OCI-LY7 (cell line): ENCODE data around the gene BRD7. TPM values are rescaled to one million over a fixed set of nuclear protein-coding genes. Genes with fewer than 3 reads are reported as not detected.

Experiments
- BruUV-seq: library from RNA; stranded (reverse); fragments of 400-500 nt; replicated peaks from 2 replicates; lab custom pipeline; 2021; lab: Mats Ljungman, UMichigan
- CTCF ChIA-PET: fragments of 300-600 bp; sonication (Branson Sonifier 250); formaldehyde crosslinking; loops from one replicate; lab custom pipeline; 2022; ENCODE audit warnings: antibody characterized with exemption; ENCODE audit not compliant: unreplicated experiment; lab: Charles Lee
- POLR2A ChIA-PET: fragments of 300-600 bp; sonication (Branson Sonifier 250); formaldehyde crosslinking; loops from one replicate; lab custom pipeline; 2022; ENCODE audit warnings: antibody characterized with exemption; lab: Charles Lee
- DNase-seq: peaks from one replicate; pipeline ENCODE4 v3.0.0-alpha.2; 2015; ENCODE audit warnings: low spot score
- H2AFZ ChIP-seq: fragments of 200-600 bp; sonication (generic), shearing (Covaris generic); 2 replicates; pipeline ENCODE4 v1.6.1; 2014; ENCODE audit warnings: mild to moderate bottlenecking, antibody characterized with exemption, low read length, moderate library complexity
- H3K27ac ChIP-seq: fragments of 200-600 bp; sonication (generic); 2 replicates; pipeline ENCODE4 v1.5.1; 2014; ENCODE audit warnings: mixed run types, low read depth, mild to moderate bottlenecking, moderate library complexity, low read length, inconsistent platforms; ENCODE audit not compliant: poor library complexity, severe bottlenecking
- H3K36me3 ChIP-seq: fragments of 200-600 bp; sonication (generic); 2 replicates; pipeline ENCODE4 v1.6.1; 2014; ENCODE audit warnings: mild to moderate bottlenecking, antibody characterized with exemption, low read length, moderate library complexity, mixed read lengths; ENCODE audit not compliant: insufficient read depth
- H3K4me1 ChIP-seq: fragments of 200-600 bp; sonication (generic); 2 replicates; pipeline ENCODE4 v1.5.1; 2014; ENCODE audit warnings: mild to moderate bottlenecking, low read length; ENCODE audit not compliant: insufficient read depth, poor library complexity, severe bottlenecking
- H3K4me2 ChIP-seq: fragments of 200-600 bp; sonication (generic); 2 replicates; pipeline ENCODE4 v1.6.1; 2014; ENCODE audit warnings: mild to moderate bottlenecking, low read length
- H3K4me3 ChIP-seq: fragments of 200-600 bp; sonication (generic); 2 replicates; pipeline ENCODE4 v1.5.1; 2014; ENCODE audit warnings: mild to moderate bottlenecking, low read depth, low read length; ENCODE audit not compliant: poor library complexity, severe bottlenecking
- H3K79me2 ChIP-seq: fragments of 200-600 bp; sonication (generic); 2 replicates; pipeline ENCODE4 v1.6.1; 2016; ENCODE audit warnings: low read depth, mild to moderate bottlenecking, low read length, moderate library complexity, mixed read lengths; ENCODE audit not compliant: insufficient read depth
- H3K9me2 ChIP-seq: fragments of 200-600 bp; sonication (generic); 2 replicates; pipeline ENCODE4 v1.6.1; 2016; ENCODE audit warnings: mild to moderate bottlenecking, low read length, mixed read lengths; ENCODE audit not compliant: insufficient read depth
- H3K9me3 ChIP-seq: fragments of 200-600 bp; sonication (generic); 2 replicates; pipeline ENCODE4 v1.6.1; 2014; ENCODE audit warnings: mild to moderate bottlenecking, mixed run types, low read length, mixed read lengths
- H4K20me1 ChIP-seq: fragments of 200-600 bp; sonication (generic); 2 replicates; pipeline ENCODE4 v1.6.1; 2014; ENCODE audit warnings: mild to moderate bottlenecking, antibody characterized with exemption, low read length, moderate library complexity, mixed read lengths; ENCODE audit not compliant: insufficient read depth
- CTCF ChIP-seq: fragments of 200-600 bp; sonication (generic); conservative IDR thresholded peaks from 2 replicates; pipeline ENCODE4 v1.5.1; 2014; ENCODE audit warnings: mild to moderate bottlenecking, antibody characterized with exemption, low read length, moderate library complexity, mixed read lengths
- EZH2phosphoT487 ChIP-seq: fragments of 200-600 bp; sonication (generic); IDR thresholded peaks from 2 replicates; pipeline ENCODE4 v1.6.1; 2018; ENCODE audit warnings: low read depth, borderline replicate concordance, mild to moderate bottlenecking, mixed run types, antibody characterized with exemption, low read length, moderate library complexity, mixed read lengths
- intact Hi-C: fragments of 100-400 bp; cut with micrococcal nuclease; formaldehyde crosslinking; loops from one replicate; pipeline ENCODE4 v1.10.0; 2022; ENCODE audit not compliant: unreplicated experiment
- total RNA-seq, 2 experiments: library from RNA; depleted of rRNA in 1 of 2; stranded (reverse); fragments of >200 nt in 1 of 2; shearing (Covaris generic) in 1 of 2; gene quantifications; 2 replicates each; pipeline ENCODE4 v1.2.3, GENCODE V29; 2014 to 2022

The BRD7 gene
- total RNA-seq, 2 experiments from 2014 or later, result 78.5 to 105 TPM

GRCh38 chr16:50326835-50327465, 41.8 kb downstream of the BRD7 start:
- Histone ChIP-seq H3K27ac (no peak overlapping the region), H3K4me2 (no peak overlapping the region), H3K4me3 (no peak overlapping the region), H3K9me2 (no peaks in the 10 kb centered on the region), H3K9me3 (no peaks in the 10 kb centered on the region), H3K79me2 (peaks cover 6% of the 10 kb centered on the region; the same call in 1 of the 2 replicates), H3K36me3 (peaks cover 97% of the 10 kb centered on the region), H3K4me1 (peaks cover 6% of the 10 kb centered on the region), H2AFZ (no peak overlapping the region), H4K20me1 (no peaks in the 10 kb centered on the region)
- ChIA-PET POLR2A (interaction anchor here (1.1 to 1.4 kb wide), 5 partner anchors 15 to 68 kb away, joined by 3 to 4 read pairs (median 3); no protein-coding TSS in a partner anchor), CTCF (no interaction called here)
- DNase-seq, result peak; percentile 68
- intact Hi-C loops, result loop anchor here (10.0 kb wide), 2 partner anchors 72 to 252 kb away; no protein-coding TSS in a partner anchor
- TF ChIP-seq CTCF, result peak; percentile 87
- no peak for TF ChIP-seq EZH2phosphoT487
- no TSS peak for BruUV-seq

GRCh38 chr16:50326264-50326663, 42.5 kb downstream of the BRD7 start:
- H3K4me2 ChIP-seq, result no peak overlapping the region
- peaks cover 95% of the 10 kb centered on the region for H3K36me3 ChIP-seq
- H3K79me2 ChIP-seq, result no peaks in the 10 kb centered on the region
- H4K20me1 ChIP-seq, result no peaks in the 10 kb centered on the region
- H2AFZ ChIP-seq, result no peak overlapping the region
- peaks cover 6% of the 10 kb centered on the region for H3K4me1 ChIP-seq
- DNase-seq, result no peak
- CTCF ChIA-PET, result no interaction called here
- intact Hi-C loops, result loop anchor here (10.0 kb wide), 2 partner anchors 71 to 251 kb away; no protein-coding TSS in a partner anchor
- H3K9me2 ChIP-seq, result no peaks in the 10 kb centered on the region
- no peak overlapping the region for H3K4me3 ChIP-seq
- H3K27ac ChIP-seq, result no peak overlapping the region
- TF ChIP-seq EZH2phosphoT487, result no peak
- no peak for TF ChIP-seq CTCF
- POLR2A ChIA-PET, result interaction anchor here (0.6 to 1.4 kb wide), 7 partner anchors 15 to 842 kb away, joined by 3 to 4 read pairs (median 3); no protein-coding TSS in a partner anchor
- no TSS peak for BruUV-seq
- H3K9me3 ChIP-seq, result no peaks in the 10 kb centered on the region

DNA sequence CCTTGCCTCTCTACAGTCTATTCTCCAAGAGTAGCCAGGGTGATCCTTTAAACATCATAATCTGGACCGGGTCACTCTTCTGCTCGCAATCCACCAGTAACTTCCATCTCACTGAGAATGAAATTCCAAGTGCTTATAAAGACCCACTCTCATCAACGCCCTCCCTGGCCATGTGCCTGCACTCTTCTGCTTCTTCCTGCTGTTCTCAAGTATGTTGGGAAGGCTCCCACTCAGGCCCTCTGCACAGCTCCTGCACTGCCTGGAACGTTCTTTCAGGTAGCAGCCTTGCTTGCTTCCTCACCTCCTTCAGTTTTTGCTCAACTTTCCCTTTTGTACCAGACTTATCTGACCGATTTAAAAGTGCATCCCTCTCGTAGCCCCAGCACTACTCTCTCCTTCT, 44.4 kb downstream of the BRD7 start:
- H3K36me3 ChIP-seq, result peaks cover 97% of the 10 kb centered on the region
- H3K9me3 ChIP-seq, result no peaks in the 10 kb centered on the region
- H3K4me3 ChIP-seq, result no peak overlapping the region
- no TSS peak for BruUV-seq
- H3K4me2 ChIP-seq, result no peak overlapping the region
- TF ChIP-seq EZH2phosphoT487, result no peak
- H3K4me1 ChIP-seq, result peaks cover 6% of the 10 kb centered on the region
- no peaks in the 10 kb centered on the region for H3K79me2 ChIP-seq
- POLR2A ChIA-PET, result no interaction called here
- no peak overlapping the region for H3K27ac ChIP-seq
- DNase-seq, result no peak
- H3K9me2 ChIP-seq, result no peaks in the 10 kb centered on the region
- CTCF ChIA-PET, result no interaction called here
- no peak overlapping the region for H2AFZ ChIP-seq
- H4K20me1 ChIP-seq, result no peaks in the 10 kb centered on the region
- intact Hi-C loops, result loop anchor here (10.0 kb wide), 2 partner anchors 70 to 250 kb away; no protein-coding TSS in a partner anchor
